Epithelial cell of alveolus of lung (primary cell): ENCODE measurements around the gene TRAF3IP1. TPM values are rescaled to one million over a fixed set of nuclear protein-coding genes. Genes with fewer than 3 reads are reported as not detected.

Experiments
- total RNA-seq: library from RNA; depleted of rRNA; stranded (reverse); fragments of >200 nt; gene quantifications from 2 replicates; pipeline ENCODE4 v1.2.1, GENCODE V29; 2015

The TRAF3IP1 gene
- 4.7 and 11.4 TPM in 2 replicates for total RNA-seq

GRCh38 chr2:238320246-238320647 lies at the start of gene TRAF3IP1:
Gene TRAF3IP1, plus strand, starts transcription at chr2:238320518. Its CDS starts 145 bp downstream, at chr2:238320663.

GRCh38 chr2:238287737-238288649 lies 32.3 kb upstream of the TRAF3IP1 start, which contains the start of gene PER2:
Gene PER2, minus strand, starts transcription at chr2:238288610. Its CDS starts 10,674 bp downstream, at chr2:238277936.

GRCh38 chr2:238426568-238427434 lies 106.5 kb downstream of the TRAF3IP1 start, which contains the start of gene ASB1:
Gene ASB1, plus strand, starts transcription at chr2:238426927. Its CDS starts 144 bp downstream, at chr2:238427071.

Other genes starting within 250 kb of the TRAF3IP1 start
- 0.39 and 2.9 TPM in 2 replicates for gene ESPNL, start 220.2 kb upstream of the TRAF3IP1 start, total RNA-seq
- gene KLHL30, start 181.8 kb upstream of the TRAF3IP1 start, total RNA-seq = 0.32 TPM in 1 of 2 replicates, not detected in the other
- 2.4 and 9.1 TPM in 2 replicates for gene ERFE, start 161.5 kb upstream of the TRAF3IP1 start, total RNA-seq
- gene ILKAP, start 116.8 kb upstream of the TRAF3IP1 start, total RNA-seq = 10.2 and 12.2 TPM in 2 replicates
- 2.2 and 4.1 TPM in 2 replicates for gene HES6, start 80.5 kb upstream of the TRAF3IP1 start, total RNA-seq
- 1.6 and 1.8 TPM in 2 replicates for gene PER2, start 31.9 kb upstream of the TRAF3IP1 start, total RNA-seq
- 20.1 and 39.6 TPM in 2 replicates for gene ASB1, start 106.4 kb downstream of the TRAF3IP1 start, total RNA-seq